Activated effector memory CD4-positive, alpha-beta T cell treated with anti-CD3 and anti-CD28 coated beads, Interleukin-2, amount 50 U/mL, for 16 hours (primary cell): ENCODE measurements around the gene LRRC37A3.
A peak's percentile ranks its signal among the peaks of the same experiment; 100 is the strongest.
"Not testable (repeated sequence)": the region's sequence is repeated elsewhere in the genome, so short reads cannot be mapped to it uniquely, and the experiment has no call there.

Source experiments
- DNase-seq: peaks from one replicate; pipeline ENCODE4 v3.0.0-alpha.2; 2020

LRRC37A3 gene

DNA sequence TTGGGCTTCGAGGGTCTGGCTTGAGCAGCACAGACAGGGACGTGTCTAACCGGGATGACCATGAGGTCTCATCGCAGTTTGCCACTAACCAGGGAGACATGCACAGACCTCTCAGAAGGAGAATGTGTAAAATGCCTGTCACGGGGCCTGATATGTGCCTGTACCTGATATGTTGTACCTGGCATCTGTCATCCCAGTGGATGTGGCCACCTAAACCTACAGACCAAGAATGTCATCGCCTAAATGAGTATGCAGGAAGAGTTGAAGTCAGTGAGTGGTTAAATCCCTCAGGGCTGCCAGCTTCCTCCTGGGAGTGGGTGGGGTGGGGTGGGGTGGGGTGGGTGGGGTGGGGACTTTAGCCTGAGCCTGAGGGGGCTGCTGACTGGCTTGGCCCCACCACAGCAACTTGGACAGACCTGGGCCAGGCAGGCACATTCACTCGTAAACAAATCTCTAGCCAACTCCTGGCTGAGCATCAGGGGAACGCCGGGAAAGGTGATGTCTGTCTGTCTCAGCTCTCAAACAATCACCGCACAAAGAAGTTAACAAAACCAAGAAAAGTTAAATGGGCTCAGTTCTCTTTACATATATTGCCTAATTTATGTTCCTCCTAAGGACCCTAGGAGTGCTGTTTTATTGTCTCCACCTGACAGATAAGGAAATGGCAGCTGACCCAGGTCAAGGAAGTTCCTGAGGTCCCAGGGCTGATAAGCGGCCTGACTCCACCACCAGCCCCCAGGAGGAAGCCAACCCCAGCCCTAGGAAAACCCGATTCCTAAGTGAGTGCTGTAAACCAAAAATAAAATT is 89.3 kb downstream of the LRRC37A3 start:
- not testable (repeated sequence) for DNase-seq

GRCh38 chr17:64829068-64829467 is 90.2 kb downstream of the LRRC37A3 start:
- not testable (repeated sequence) for DNase-seq

- peak; percentile 22 for DNase-seq
Observed at GRCh38 chr17:64818904-64819303, 100.4 kb downstream of the LRRC37A3 start.

GRCh38 chr17:64815833-64816198 is 103.5 kb downstream of the LRRC37A3 start:
- DNase-seq: not testable (repeated sequence)

DNA sequence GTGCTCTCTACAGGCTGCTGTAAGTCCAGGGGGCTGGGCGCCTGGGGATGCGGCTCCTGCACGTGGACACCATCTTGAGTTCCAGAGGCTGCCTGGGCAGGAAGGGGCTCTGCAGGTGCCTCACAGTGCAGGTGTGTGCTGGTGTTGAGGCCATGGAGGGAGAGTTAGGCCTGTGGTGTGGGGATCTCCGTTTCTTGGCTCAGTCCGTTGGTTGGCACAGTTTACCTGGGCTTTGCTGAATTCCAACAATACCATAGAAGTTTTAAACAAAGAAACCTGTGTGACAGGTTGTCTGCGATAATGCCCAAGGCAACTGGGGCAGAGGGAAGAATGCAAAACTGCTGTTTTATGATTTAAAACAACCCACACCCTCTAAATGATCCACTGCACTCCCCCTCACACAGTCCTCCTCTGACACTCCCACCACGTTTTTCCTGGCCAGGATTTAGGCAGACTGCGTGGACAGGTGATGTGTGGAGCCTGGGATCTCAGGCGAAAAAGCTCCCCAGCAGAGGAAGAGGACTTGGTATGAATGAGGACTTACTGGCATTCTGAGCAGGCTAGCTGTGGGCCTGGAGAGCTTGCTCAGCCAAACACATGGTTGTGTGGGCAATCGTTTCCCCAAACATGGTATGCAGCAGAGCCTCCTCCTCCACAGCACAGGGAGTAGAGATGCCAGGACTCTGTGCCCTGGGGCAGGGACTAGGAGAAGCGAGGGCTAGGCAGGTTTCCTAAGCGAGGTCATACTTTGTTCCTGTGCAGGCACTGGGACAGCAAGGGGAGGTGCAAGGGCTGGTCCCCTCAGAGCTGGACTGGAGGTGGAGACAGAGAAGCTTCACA is 104.1 kb downstream of the LRRC37A3 start:
- DNase-seq: peak; percentile 17

GRCh38 chr17:64808178-64808977 is 110.9 kb downstream of the LRRC37A3 start:
- peak; percentile 78 for DNase-seq
